CD14-positive monocyte (primary cell): ENCODE results near the gene WASF1. TPM values are rescaled to one million over a fixed set of nuclear protein-coding genes. Genes with fewer than 3 reads are reported as not detected.

Experiments used
- DNase-seq, 3 donors: peaks; one replicate each; pipeline ENCODE4 v3.0.0-alpha.2; 2011 to 2022
- H2AFZ ChIP-seq: 2 replicates; pipeline ENCODE4 v1.6.0; 2012; ENCODE audit warnings: mild to moderate bottlenecking, low read depth, low read length, inconsistent platforms; ENCODE audit not compliant: insufficient read depth, poor library complexity, severe bottlenecking
- H3K27ac ChIP-seq, 2 donors: 1 replicate in 1 of 2; 2 replicates in 1 of 2; pipeline ENCODE4 v1.5.1; 2012 to 2013; ENCODE audit warnings: low read length in 2 of 2, control low read depth in 1 of 2, inconsistent platforms in 1 of 2, low read depth in 1 of 2, mild to moderate bottlenecking in 1 of 2
- H3K27me3 ChIP-seq, 2 donors: one replicate each; pipeline versions ENCODE4 v1.6.0 to v1.6.1; 2011 to 2013; ENCODE audit warnings: low read length in 2 of 2; ENCODE audit not compliant: control insufficient read depth in 2 of 2, insufficient read depth in 2 of 2
- H3K36me3 ChIP-seq, 2 donors: replicated peaks in 1 of 2; 1 replicate in 1 of 2; 2 replicates in 1 of 2; pipeline versions ENCODE4 v1.5.1 to v1.6.1; 2012 to 2013; ENCODE audit warnings: low read length in 2 of 2, control low read depth in 1 of 2, inconsistent platforms in 1 of 2, mild to moderate bottlenecking in 1 of 2; ENCODE audit not compliant: insufficient read depth in 2 of 2, control insufficient read depth in 1 of 2
- H3K4me1 ChIP-seq, 2 donors: 1 replicate in 1 of 2; 2 replicates in 1 of 2; pipeline versions ENCODE4 v1.5.1 to v1.6.1; 2012 to 2013; ENCODE audit warnings: low read length in 2 of 2, control low read depth in 1 of 2, inconsistent platforms in 1 of 2, mild to moderate bottlenecking in 1 of 2, moderate library complexity in 1 of 2; ENCODE audit not compliant: insufficient read depth in 2 of 2, control insufficient read depth in 1 of 2
- H3K4me2 ChIP-seq: replicated peaks from 2 replicates; pipeline ENCODE3; 2012; ENCODE audit warnings: low read length, moderate library complexity, mild to moderate bottlenecking; ENCODE audit not compliant: poor library complexity, severe bottlenecking; ENCODE audit errors: extremely low read depth
- H3K4me3 ChIP-seq, 3 experiments: fragments of 200-600 bp in 1 of 3; sonication (generic) in 1 of 3; replicated peaks in 1 of 3; 1 replicate in 2 of 3; 2 replicates in 1 of 3; pipeline ENCODE4 v1.5.1; 2011 to 2013; ENCODE audit warnings: low read length in 3 of 3, mild to moderate bottlenecking in 3 of 3, control low read depth in 2 of 3, low read depth in 2 of 3, inconsistent platforms in 1 of 3, moderate library complexity in 1 of 3
- H3K79me2 ChIP-seq: 2 replicates; pipeline ENCODE4 v1.6.0; 2012; ENCODE audit warnings: mild to moderate bottlenecking, control low read depth, inconsistent platforms, low read length, moderate library complexity; ENCODE audit not compliant: insufficient read depth
- H3K9ac ChIP-seq: 2 replicates; pipeline ENCODE4 v1.6.0; 2017; ENCODE audit warnings: low read length, mild to moderate bottlenecking; ENCODE audit not compliant: insufficient read depth, poor library complexity, severe bottlenecking
- H3K9me3 ChIP-seq, 2 donors: replicated peaks in 1 of 2; 1 replicate in 1 of 2; 2 replicates in 1 of 2; pipeline versions ENCODE4 v1.5.1 to v1.6.1; 2012 to 2013; ENCODE audit warnings: low read length in 2 of 2, control low read depth in 1 of 2; ENCODE audit not compliant: control insufficient read depth in 1 of 2, insufficient read depth in 1 of 2
- H4K20me1 ChIP-seq: 2 replicates; pipeline ENCODE4 v1.6.0; 2012; ENCODE audit warnings: mild to moderate bottlenecking, low read length, control low read depth, moderate library complexity; ENCODE audit not compliant: insufficient read depth
- H3K27ac Mint-ChIP-seq, 7 donors: one replicate each; pipeline ENCODE4 v1.8.0; 2020; ENCODE audit warnings: mild to moderate bottlenecking in 7 of 7, mixed read lengths in 7 of 7, moderate library complexity in 6 of 7, inconsistent platforms in 2 of 7
- H3K27me3 Mint-ChIP-seq, 3 donors: one replicate each; pipeline ENCODE4 v1.8.0; 2021 to 2022; ENCODE audit warnings: low read depth in 3 of 3, mild to moderate bottlenecking in 3 of 3, mixed read lengths in 3 of 3, moderate library complexity in 3 of 3, inconsistent platforms in 1 of 3
- H3K36me3 Mint-ChIP-seq, 2 donors: one replicate each; pipeline ENCODE4 v1.8.0; 2020; ENCODE audit warnings: mixed read lengths in 2 of 2, inconsistent platforms in 1 of 2, mild to moderate bottlenecking in 1 of 2
- H3K4me1 Mint-ChIP-seq: one replicate; pipeline ENCODE4 v1.8.0; 2020; ENCODE audit warnings: mild to moderate bottlenecking, mixed read lengths
- H3K4me3 Mint-ChIP-seq, 2 donors: one replicate each; pipeline ENCODE4 v1.8.0; 2020; ENCODE audit warnings: mild to moderate bottlenecking in 2 of 2, mixed read lengths in 2 of 2, moderate library complexity in 1 of 2
- H3K9me3 Mint-ChIP-seq, 7 donors: one replicate each; pipeline ENCODE4 v1.8.0; 2020 to 2022; ENCODE audit warnings: mixed read lengths in 7 of 7, mild to moderate bottlenecking in 6 of 7, moderate library complexity in 6 of 7, inconsistent platforms in 2 of 7
- CTCF ChIP-seq: fragments of 200-600 bp; IDR thresholded peaks from one replicate; pipeline ENCODE4 v1.8.0; 2022; ENCODE audit warnings: antibody characterized with exemption, mild to moderate bottlenecking
- WGBS: methylation state at CpG from one replicate; pipeline ENCODE4 v1.1.5; 2013; ENCODE audit warnings: missing lambda C conversion rate; ENCODE audit not compliant: insufficient coverage; 5-methylcytosine and 5-hydroxymethylcytosine counted together
- intact Hi-C, 2 donors: fragments of 100-400 bp; cut with micrococcal nuclease; formaldehyde crosslinking; loops; one replicate each; pipeline versions ENCODE4 v1.15.0 to v1.15.1; 2023
- polyA plus RNA-seq, 3 donors: library from polyadenylated mRNA; depleted of rRNA in 1 of 3; unstranded in 2 of 3; stranded (reverse) in 1 of 3; fragments of 300-500 nt in 2 of 3; fragments of >200 nt in 1 of 3; fragmentation: Illumina TruSeq in 2 of 3; gene quantifications; 1 replicate in 2 of 3; 2 replicates in 1 of 3; pipeline ENCODE4 v1.2.3, GENCODE V29; 2012 to 2021

Gene WASF1
- polyA plus RNA-seq, 3 donors = 0.32 to 1.7 (median 1.4) TPM

- Histone ChIP-seq H3K36me3 (no peaks in the 10 kb centered on the region), H3K4me3 (peak within 1 kb of the TSS; percentile 76 to 98 (median 93)), H3K27me3 (no peaks in the 10 kb centered on the region), H3K9ac (peak within 1 kb of the TSS; percentile 91), H4K20me1 (peaks cover 30% of the 10 kb centered on the region), H3K27ac (peak within 1 kb of the TSS; percentile 78 to 99), H3K4me2 (peak within 1 kb of the TSS; percentile 99), H3K79me2 (peaks cover 58% of the 10 kb centered on the region), H3K9me3 (no peaks in the 10 kb centered on the region), H3K4me1 (peaks cover 35 to 52% of the 10 kb centered on the region in 2 donors), H2AFZ (peak within 1 kb of the TSS; percentile 97)
- DNase-seq = peak in 1 of 3 donors; percentile 3
- Mint-ChIP-seq H3K27ac (peak within 1 kb of the TSS in 1 of 7 donors; percentile 49), H3K4me3 (no peak within 1 kb of the TSS), H3K27me3 (peaks cover 0 to 5% (median 5%) of the 10 kb centered on the region in 3 donors), H3K9me3 (no peaks in the 10 kb centered on the region), H3K36me3 (peaks cover 2 to 5% of the 10 kb centered on the region in 2 donors), H3K4me1 (peaks cover 5% of the 10 kb centered on the region)
- intact Hi-C loops = loop anchor here in 1 of 2 donors (10.0 kb wide), 1 partner anchor 486 kb away; the partner anchor contains the start of genes AK9 and FIG4
- WGBS = 0% methylated on average over 16 of the region's 28 CpGs
- no peak for TF ChIP-seq CTCF
These were observed 948 bp upstream of the WASF1 start, which contains the start of gene CDC40 for GRCh38 chr6:110180228-110181008. TSS of gene CDC40 (plus strand) at chr6:110180427. CDS start at chr6:110180445, 18 bp downstream.

GRCh38 chr6:110178626-110179405 lies 654 bp downstream of the WASF1 start:
- H3K9me3 Mint-ChIP-seq = no peaks in the 10 kb centered on the region
- H3K4me1 Mint-ChIP-seq = peaks cover 5% of the 10 kb centered on the region
- Histone ChIP-seq H2AFZ (peak overlapping the region; percentile 97), H3K27me3 (no peaks in the 10 kb centered on the region), H3K36me3 (no peaks in the 10 kb centered on the region), H3K4me1 (peaks cover 35 to 48% of the 10 kb centered on the region in 2 donors), H3K4me2 (peak overlapping the region; percentile 99), H3K9ac (peak overlapping the region; percentile 91), H4K20me1 (peaks cover 14% of the 10 kb centered on the region), H3K4me3 (peak overlapping the region; percentile 76 to 98 (median 91)), H3K27ac (no peak overlapping the region), H3K9me3 (no peaks in the 10 kb centered on the region), H3K79me2 (peaks cover 42% of the 10 kb centered on the region)
- TF ChIP-seq CTCF = peak; percentile 45
- peaks cover 0 to 5% (median 5%) of the 10 kb centered on the region in 3 donors for H3K27me3 Mint-ChIP-seq
- WGBS = under 1% methylated on average over 54 of the region's 66 CpGs
- no peaks in the 10 kb centered on the region for H3K36me3 Mint-ChIP-seq
- intact Hi-C loops = no loop called here
- peak overlapping the region in 6 of 7 donors; percentile 2 to 49 (median 16) for H3K27ac Mint-ChIP-seq
- peak in 1 of 3 donors; percentile 21 for DNase-seq
- H3K4me3 Mint-ChIP-seq = peak overlapping the region in 1 of 2 donors; percentile 94
